ENCODE results near the gene MISP3.

Gene MISP3

GRCh38 chr19:14116918-14117578 is 44.5 kb downstream of the MISP3 start:
- TF ChIP-seq ZBTB7A (IDR thresholded peaks at IDR 0.05; ENCODE audit: low read depth): peak; percentile 73; the same call in 1 of the 2 replicates
- TF ChIP-seq YY1 (IDR thresholded peaks at IDR 0.05; ENCODE audit: low read depth): 0 out of 2 replicates have a peak, but pooled peaks have one; percentile 22
- TF ChIP-seq, protein P1, sequence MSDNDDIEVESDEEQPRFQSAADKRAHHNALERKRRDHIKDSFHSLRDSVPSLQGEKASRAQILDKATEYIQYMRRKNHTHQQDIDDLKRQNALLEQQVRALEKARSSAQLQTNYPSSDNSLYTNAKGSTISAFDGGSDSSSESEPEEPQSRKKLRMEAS (IDR thresholded peaks at IDR 0.05): peak; percentile 35; the same call in 1 of the 2 replicates
- TF ChIP-seq EGR1 (IDR thresholded peaks at IDR 0.05): no peak
- no peak for TF ChIP-seq RAD21 (IDR thresholded peaks at IDR 0.05; ENCODE audit: low read depth)
- TF ChIP-seq, protein P2, sequence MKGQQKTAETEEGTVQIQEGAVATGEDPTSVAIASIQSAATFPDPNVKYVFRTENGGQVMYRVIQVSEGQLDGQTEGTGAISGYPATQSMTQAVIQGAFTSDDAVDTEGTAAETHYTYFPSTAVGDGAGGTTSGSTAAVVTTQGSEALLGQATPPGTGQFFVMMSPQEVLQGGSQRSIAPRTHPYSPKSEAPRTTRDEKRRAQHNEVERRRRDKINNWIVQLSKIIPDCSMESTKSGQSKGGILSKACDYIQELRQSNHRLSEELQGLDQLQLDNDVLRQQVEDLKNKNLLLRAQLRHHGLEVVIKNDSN (IDR thresholded peaks at IDR 0.05): no peak
- TF ChIP-seq EP300 (IDR thresholded peaks at IDR 0.05; ENCODE audit: borderline replicate concordance): no peak

DNA sequence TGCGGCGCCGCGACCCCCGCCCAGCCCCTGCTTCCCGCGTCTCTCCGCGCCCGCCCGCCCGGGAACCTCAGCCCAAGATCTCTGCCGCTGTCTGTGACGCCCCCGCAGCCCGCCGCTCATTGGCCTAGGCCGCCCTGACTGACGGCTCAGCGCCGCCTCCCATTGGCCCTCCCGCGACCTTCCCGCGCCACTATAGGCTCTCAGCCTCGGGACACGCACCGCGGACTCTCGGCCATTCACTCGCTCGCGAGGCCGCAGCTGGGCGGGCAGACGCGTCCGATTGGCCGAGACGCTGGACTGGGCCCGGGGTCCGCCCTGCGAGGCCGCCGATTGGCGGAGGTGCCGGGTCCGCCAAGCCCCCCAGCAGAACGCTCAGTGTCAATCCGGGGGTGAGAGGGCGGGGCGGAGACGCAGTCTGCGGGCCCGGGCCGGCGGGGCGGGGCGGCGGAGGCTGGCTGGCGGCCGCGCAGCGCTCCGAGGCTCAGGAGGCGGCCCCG is 45.1 kb downstream of the MISP3 start, which contains the start of gene PRKACA:
Gene PRKACA, minus strand, starts transcription at position 95 of the 497 bp plus-strand sequence. CDS start 215 bp downstream, outside the sequence.
- TF ChIP-seq REST (IDR thresholded peaks at IDR 0.05; ENCODE audit: low read depth): no peak
- TF ChIP-seq TEAD4 (IDR thresholded peaks at IDR 0.05): no peak
- peak; percentile 99 for TF ChIP-seq EGR1 (IDR thresholded peaks at IDR 0.05)
- TF ChIP-seq CREB1 (IDR thresholded peaks at IDR 0.05; ENCODE audit: low read depth): peak; percentile 63; the same call in 1 of the 2 replicates
- TF ChIP-seq YY1 (IDR thresholded peaks at IDR 0.05; ENCODE audit: low read depth): no peak
- TF ChIP-seq NFIC (IDR thresholded peaks at IDR 0.05): no peak; the same call in 1 of the 2 replicates

GRCh38 chr19:14118165-14119051 is 45.8 kb downstream of the MISP3 start:
- TF ChIP-seq, protein P2 (IDR thresholded peaks at IDR 0.05): no peak
- TF ChIP-seq NFIC (IDR thresholded peaks at IDR 0.05): peak; percentile 20; the same call in 1 of the 2 replicates
- no peak for TF ChIP-seq CREB1 (IDR thresholded peaks at IDR 0.05; ENCODE audit: low read depth)
- no peak for TF ChIP-seq EP300 (IDR thresholded peaks at IDR 0.05; ENCODE audit: borderline replicate concordance)
- no peak for TF ChIP-seq TCF12 (IDR thresholded peaks at IDR 0.05; ENCODE audit: low read depth)
- TF ChIP-seq TEAD4 (IDR thresholded peaks at IDR 0.05): no peak
- no peak for TF ChIP-seq EGR1 (IDR thresholded peaks at IDR 0.05)
- no peak for TF ChIP-seq RAD21 (IDR thresholded peaks at IDR 0.05; ENCODE audit: low read depth)

DNA sequence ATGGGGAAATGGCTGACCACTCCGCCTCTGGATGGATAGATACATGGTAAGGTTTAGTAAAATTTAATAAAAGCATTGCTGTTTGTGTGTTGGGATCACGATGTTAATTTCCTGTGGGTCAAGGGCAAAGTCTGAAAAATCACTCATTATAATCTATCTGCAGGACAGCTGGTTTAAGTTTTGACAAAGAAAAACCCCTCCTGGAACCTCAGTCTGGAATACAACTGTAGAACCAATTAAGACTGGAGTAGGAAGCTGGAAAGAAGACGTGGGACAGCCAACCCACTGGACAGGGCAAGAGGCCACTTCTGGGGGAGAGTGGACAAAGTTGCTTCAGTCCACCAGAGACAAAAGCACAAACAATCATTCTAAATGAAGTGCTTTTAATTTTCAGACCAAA is 46.6 kb downstream of the MISP3 start:
- TF ChIP-seq EGR1 (IDR thresholded peaks at IDR 0.05): no peak
- no peak for TF ChIP-seq CREB1 (IDR thresholded peaks at IDR 0.05; ENCODE audit: low read depth)
- TF ChIP-seq NFIC (IDR thresholded peaks at IDR 0.05): no peak
- TF ChIP-seq CEBPB (IDR thresholded peaks at IDR 0.05): no peak
- no peak for TF ChIP-seq ZBTB7A (IDR thresholded peaks at IDR 0.05; ENCODE audit: low read depth)
- TF ChIP-seq RAD21 (IDR thresholded peaks at IDR 0.05; ENCODE audit: low read depth): no peak
- TF ChIP-seq FOXM1 (IDR thresholded peaks at IDR 0.05; ENCODE audit: borderline replicate concordance, low read depth): no peak
- TF ChIP-seq REST (IDR thresholded peaks at IDR 0.05; ENCODE audit: low read depth): no peak
- TF ChIP-seq TAF1 (IDR thresholded peaks at IDR 0.05; ENCODE audit: low read depth): no peak
- TF ChIP-seq TEAD4 (IDR thresholded peaks at IDR 0.05): no peak
- TF ChIP-seq YY1 (IDR thresholded peaks at IDR 0.05; ENCODE audit: low read depth): no peak

DNA sequence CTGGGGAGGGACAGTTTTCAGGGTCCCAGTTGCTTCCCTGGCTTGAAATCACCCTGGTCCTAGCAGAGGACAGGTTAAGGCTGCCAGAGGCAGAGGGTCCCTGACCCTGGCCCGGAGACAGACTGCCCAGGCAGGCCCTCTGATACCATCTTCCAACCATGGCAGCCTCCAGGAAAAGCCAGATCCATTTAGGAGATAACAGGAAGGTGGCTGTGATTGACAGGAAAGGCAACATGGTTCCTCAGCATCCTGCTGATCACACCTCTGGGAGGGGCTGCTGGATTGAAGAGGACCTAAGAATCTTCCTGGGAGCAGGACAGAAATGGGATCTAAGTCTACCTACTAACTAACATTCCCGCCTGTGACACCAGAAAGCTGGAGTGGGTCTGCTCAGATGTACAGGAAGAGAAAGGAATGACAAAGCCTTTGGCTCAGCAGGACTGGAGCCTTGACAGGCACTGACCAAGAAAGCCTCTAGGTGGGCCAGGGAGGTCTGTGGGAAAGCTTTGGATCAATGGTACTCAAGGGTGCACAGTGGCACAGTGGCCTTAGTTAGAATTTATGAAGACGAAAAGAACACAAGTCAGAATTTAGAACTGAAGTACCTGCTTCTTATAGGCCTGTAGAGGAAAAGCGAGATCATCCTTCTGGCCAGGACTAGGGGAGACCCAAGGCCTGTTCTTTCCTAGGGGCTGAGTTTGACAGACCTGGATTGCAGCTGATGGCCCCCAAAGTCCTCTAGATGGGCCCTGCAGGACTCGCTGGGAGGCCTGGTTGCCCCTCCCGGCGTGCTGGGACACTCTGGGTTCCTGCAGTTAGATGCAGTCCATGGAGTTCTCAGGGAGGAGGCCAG is 47.3 kb downstream of the MISP3 start:
- no peak for TF ChIP-seq ZBTB7A (IDR thresholded peaks at IDR 0.05; ENCODE audit: low read depth)
